Left ventricle myocardium inferior (tissue), 1 donor: ENCODE results near the gene SYT13. TPM values are rescaled to one million over a fixed set of nuclear protein-coding genes. Genes with fewer than 3 reads are reported as not detected.

Source experiments
- DNase-seq: peaks from one replicate; pipeline ENCODE4 v3.0.0-alpha.2; 2020
- H3K27ac ChIP-seq: fragments of 200-600 bp; replicated peaks from 2 replicates; pipeline ENCODE4 v1.8.0; 2021
- H3K27me3 ChIP-seq: fragments of 200-600 bp; 2 replicates; pipeline ENCODE4 v1.8.0; 2021; ENCODE audit warnings: low read depth
- H3K36me3 ChIP-seq: fragments of 200-600 bp; 2 replicates; pipeline ENCODE4 v1.8.0; 2021
- H3K4me1 ChIP-seq: fragments of 200-600 bp; 2 replicates; pipeline ENCODE4 v1.8.0; 2021
- H3K4me3 ChIP-seq: fragments of 200-600 bp; 2 replicates; pipeline ENCODE4 v1.8.0; 2021; ENCODE audit warnings: mild to moderate bottlenecking, moderate library complexity
- H3K9me3 ChIP-seq: fragments of 200-600 bp; replicated peaks from 2 replicates; pipeline ENCODE4 v1.8.0; 2021
- intact Hi-C: fragments of 100-400 bp; cut with micrococcal nuclease; formaldehyde crosslinking; loops from one replicate; pipeline ENCODE4 v1.11.0; 2022
- total RNA-seq: library from RNA; stranded (reverse); fragmentation: NEBNext Ultra II Directional; extraction: Animal tissue kit (Norgen Biotek cat#: 25700); gene quantifications from one replicate; pipeline ENCODE4 v1.2.1, GENCODE V29; 2021
- TF ChIP-seq, protein P1 (sequence below): fragments of 200-600 bp; IDR thresholded peaks from 2 replicates; pipeline ENCODE4 v1.8.0; 2021; ENCODE audit warnings: antibody characterized with exemption, mild to moderate bottlenecking, borderline replicate concordance
- donor health status: DM: no; HTN: yes; CAD: no; lungs with severe emphysema.

Gene SYT13
- total RNA-seq, 1 donor from 2014 or later, result 5.9 TPM

DNA sequence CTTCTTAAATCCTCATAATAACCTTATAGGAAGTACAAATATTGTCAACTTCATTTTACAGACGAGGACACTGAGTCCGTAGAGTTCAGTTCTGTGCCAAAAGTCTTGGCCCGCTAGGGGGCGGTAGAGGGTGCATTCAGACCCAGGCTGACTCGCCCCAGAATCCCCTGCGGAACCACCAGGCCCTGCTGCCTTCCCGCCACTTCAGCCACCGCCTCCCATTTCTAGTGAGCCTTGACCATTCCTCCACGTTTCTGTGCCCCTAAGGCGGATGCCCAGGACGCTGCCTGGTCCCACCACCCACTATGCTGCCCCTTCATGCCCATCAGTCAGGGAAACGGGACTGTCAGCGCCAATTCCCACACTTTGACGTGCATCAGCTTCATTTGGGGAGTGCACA is 19.1 kb downstream of the SYT13 start:
- intact Hi-C loops, result no loop called here

DNA sequence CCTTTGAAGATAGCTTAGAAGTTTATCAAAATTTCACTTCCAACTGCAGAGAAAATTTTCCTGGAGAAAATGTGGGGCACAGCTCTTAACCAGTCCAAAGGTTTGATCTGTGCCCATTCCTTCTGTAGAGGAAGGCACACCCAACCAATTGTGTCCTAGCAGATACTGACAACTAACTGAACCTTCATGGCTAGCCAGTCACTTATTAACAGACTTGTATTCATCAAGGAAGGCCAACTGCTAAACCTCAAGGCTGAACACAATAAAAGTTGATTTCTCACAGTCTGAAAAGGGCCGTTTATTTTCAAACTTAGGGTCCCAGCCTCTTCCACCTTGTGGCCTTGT is 19.5 kb downstream of the SYT13 start:
- no peak for DNase-seq
- Histone ChIP-seq H3K4me1 (peaks cover 10% of the 10 kb centered on the region), H3K27me3 (peaks cover 91% of the 10 kb centered on the region), H3K36me3 (no peaks in the 10 kb centered on the region), H3K9me3 (no peaks in the 10 kb centered on the region), H3K4me3 (no peak overlapping the region), H3K27ac (no peak overlapping the region)
- TF ChIP-seq, protein P1, sequence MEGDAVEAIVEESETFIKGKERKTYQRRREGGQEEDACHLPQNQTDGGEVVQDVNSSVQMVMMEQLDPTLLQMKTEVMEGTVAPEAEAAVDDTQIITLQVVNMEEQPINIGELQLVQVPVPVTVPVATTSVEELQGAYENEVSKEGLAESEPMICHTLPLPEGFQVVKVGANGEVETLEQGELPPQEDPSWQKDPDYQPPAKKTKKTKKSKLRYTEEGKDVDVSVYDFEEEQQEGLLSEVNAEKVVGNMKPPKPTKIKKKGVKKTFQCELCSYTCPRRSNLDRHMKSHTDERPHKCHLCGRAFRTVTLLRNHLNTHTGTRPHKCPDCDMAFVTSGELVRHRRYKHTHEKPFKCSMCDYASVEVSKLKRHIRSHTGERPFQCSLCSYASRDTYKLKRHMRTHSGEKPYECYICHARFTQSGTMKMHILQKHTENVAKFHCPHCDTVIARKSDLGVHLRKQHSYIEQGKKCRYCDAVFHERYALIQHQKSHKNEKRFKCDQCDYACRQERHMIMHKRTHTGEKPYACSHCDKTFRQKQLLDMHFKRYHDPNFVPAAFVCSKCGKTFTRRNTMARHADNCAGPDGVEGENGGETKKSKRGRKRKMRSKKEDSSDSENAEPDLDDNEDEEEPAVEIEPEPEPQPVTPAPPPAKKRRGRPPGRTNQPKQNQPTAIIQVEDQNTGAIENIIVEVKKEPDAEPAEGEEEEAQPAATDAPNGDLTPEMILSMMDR, result no peak
- intact Hi-C loops, result no loop called here

More for the DNA sequence above, 19.1 kb downstream of the SYT13 start:
- Histone ChIP-seq H3K4me1 (peaks cover 10% of the 10 kb centered on the region), H3K9me3 (no peaks in the 10 kb centered on the region), H3K27ac (no peak overlapping the region), H3K4me3 (no peak overlapping the region), H3K27me3 (peaks cover 88% of the 10 kb centered on the region), H3K36me3 (no peaks in the 10 kb centered on the region)
- DNase-seq, result no peak
- TF ChIP-seq, protein P1, result peak; percentile 17

- H3K36me3 ChIP-seq, result no peaks in the 10 kb centered on the region
- no peaks in the 10 kb centered on the region for H3K9me3 ChIP-seq
- no peak for DNase-seq
- H3K4me1 ChIP-seq, result peaks cover 10% of the 10 kb centered on the region
- H3K27me3 ChIP-seq, result peaks cover 90% of the 10 kb centered on the region
- H3K27ac ChIP-seq, result no peak overlapping the region
- TF ChIP-seq, protein P1, result no peak
- no peak overlapping the region for H3K4me3 ChIP-seq
- intact Hi-C loops, result no loop called here
Measured at GRCh38 chr11:45265969-45266675, 20.0 kb downstream of the SYT13 start.

GRCh38 chr11:45264839-45265515 is 21.2 kb downstream of the SYT13 start:
- Histone ChIP-seq H3K27me3 (peaks cover 90% of the 10 kb centered on the region), H3K4me1 (peaks cover 10% of the 10 kb centered on the region), H3K27ac (no peak overlapping the region), H3K9me3 (no peaks in the 10 kb centered on the region), H3K4me3 (no peak overlapping the region), H3K36me3 (no peaks in the 10 kb centered on the region)
- intact Hi-C loops, result no loop called here
- no peak for DNase-seq
- TF ChIP-seq, protein P1, result no peak

DNA sequence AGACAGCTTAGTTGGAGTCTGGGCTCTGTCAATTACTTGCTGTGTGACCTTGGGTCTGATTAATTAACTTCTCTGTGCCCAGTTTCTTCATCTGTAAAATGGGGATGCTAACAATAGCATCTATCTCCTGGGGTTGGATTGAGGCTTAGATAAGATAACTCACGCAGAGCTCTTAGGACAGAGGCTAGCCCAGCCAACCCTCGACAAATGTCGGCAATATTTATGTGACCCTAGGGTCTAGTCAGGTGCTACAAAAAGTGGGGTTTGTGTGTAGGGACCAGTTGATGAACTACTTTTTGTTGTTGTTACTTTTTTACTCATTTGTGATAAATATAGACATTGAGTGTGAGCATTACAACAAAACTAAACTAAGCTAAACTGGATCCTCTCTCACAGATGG is 22.4 kb downstream of the SYT13 start:
- TF ChIP-seq, protein P1, result no peak
- Histone ChIP-seq H3K27ac (no peak overlapping the region), H3K4me1 (peaks cover 10% of the 10 kb centered on the region), H3K27me3 (peaks cover 91% of the 10 kb centered on the region), H3K36me3 (no peaks in the 10 kb centered on the region), H3K9me3 (no peaks in the 10 kb centered on the region), H3K4me3 (no peak overlapping the region)
- no peak for DNase-seq
- intact Hi-C loops, result no loop called here
